HEK293T (cell line): ENCODE measurements around the gene TMBIM6.

Experiments
- CTCF ChIA-PET: fragments of 350-600 bp; formaldehyde crosslinking; extraction: SDS; loops from one replicate; lab custom pipeline; 2021; ENCODE audit warnings: antibody characterized with exemption, inconsistent platforms; lab: Yijun Ruan, JAX
- POLR2A ChIA-PET: fragments of 350-600 bp; formaldehyde crosslinking; extraction: SDS; loops from one replicate; lab custom pipeline; 2020; ENCODE audit warnings: antibody characterized with exemption, inconsistent platforms; lab: Yijun Ruan, JAX
- DNase-seq: peaks from one replicate; pipeline ENCODE4 v3.0.0; 2012; ENCODE audit warnings: mixed read lengths; ENCODE audit errors: extremely low spot score
- ARNT ChIP-seq: fragments of 450-650 bp; IDR thresholded peaks from 2 replicates; pipeline ENCODE4 v1.6.1; 2017; ENCODE audit warnings: mild to moderate bottlenecking
- BHLHE40 ChIP-seq: fragments of 450-650 bp; IDR thresholded peaks from 2 replicates; pipeline ENCODE4 v1.6.1; 2016; ENCODE audit warnings: mild to moderate bottlenecking, moderate library complexity, borderline replicate concordance
- CTBP1 ChIP-seq: fragments of 450-650 bp; IDR thresholded peaks from 2 replicates; pipeline ENCODE4 v1.6.1; 2016; ENCODE audit warnings: borderline replicate concordance
- ELF4 ChIP-seq: fragments of 450-650 bp; IDR thresholded peaks from 2 replicates; pipeline ENCODE4 v1.6.1; 2017; ENCODE audit warnings: antibody characterized with exemption
- FOXA1 ChIP-seq: fragments of 450-650 bp; IDR thresholded peaks from 2 replicates; pipeline ENCODE4 v1.6.1; 2016; ENCODE audit warnings: mild to moderate bottlenecking
- FOXK2 ChIP-seq: fragments of 450-650 bp; IDR thresholded peaks from 2 replicates; pipeline ENCODE4 v1.6.1; 2016; ENCODE audit warnings: mild to moderate bottlenecking
- FOXM1 ChIP-seq: fragments of 450-650 bp; IDR thresholded peaks from 2 replicates; pipeline ENCODE4 v1.6.1; 2017; ENCODE audit warnings: mild to moderate bottlenecking, borderline replicate concordance
- HDGF ChIP-seq: fragments of 450-650 bp; IDR thresholded peaks from 2 replicates; pipeline ENCODE4 v1.6.1; 2017; ENCODE audit warnings: antibody characterized with exemption, borderline replicate concordance
- L3MBTL2 ChIP-seq: fragments of 450-650 bp; conservative IDR thresholded peaks from 2 replicates; pipeline ENCODE4 v1.6.1; 2016; ENCODE audit warnings: mild to moderate bottlenecking
- LEF1 ChIP-seq: fragments of 450-650 bp; IDR thresholded peaks from 2 replicates; pipeline ENCODE4 v1.6.1; 2017; ENCODE audit warnings: mild to moderate bottlenecking, borderline replicate concordance
- NFRKB ChIP-seq: fragments of 450-650 bp; IDR thresholded peaks from 2 replicates; pipeline ENCODE4 v1.6.1; 2016; ENCODE audit warnings: mild to moderate bottlenecking, moderate library complexity
- PKNOX1 ChIP-seq: fragments of 450-650 bp; IDR thresholded peaks from 2 replicates; pipeline ENCODE4 v1.6.1; 2016
- SP1 ChIP-seq: fragments of 450-650 bp; IDR thresholded peaks from 2 replicates; pipeline ENCODE4 v1.6.1; 2017
- SUZ12 ChIP-seq: fragments of 450-650 bp; IDR thresholded peaks from 2 replicates; pipeline ENCODE4 v1.6.1; 2016; ENCODE audit warnings: mild to moderate bottlenecking
- TARDBP ChIP-seq: fragments of 450-650 bp; IDR thresholded peaks from 2 replicates; pipeline ENCODE4 v1.6.1; 2016
- ZNF384 ChIP-seq: fragments of 450-650 bp; IDR thresholded peaks from 2 replicates; pipeline ENCODE4 v1.6.1; 2016

The TMBIM6 gene

GRCh38 chr12:49807991-49808580 is 66.7 kb downstream of the TMBIM6 start:
- TF ChIP-seq PKNOX1 (no peak), L3MBTL2 (no peak), TARDBP (no peak), SP1 (no peak), HDGF (no peak), FOXK2 (no peak), ARNT (no peak), BHLHE40 (no peak), FOXM1 (no peak), CTBP1 (no peak), LEF1 (no peak), SUZ12 (no peak), NFRKB (no peak), FOXA1 (no peak), ELF4 (no peak)
- no peak for DNase-seq
- ChIA-PET CTCF (interaction anchor here (0.7 kb wide), 1 partner anchor 172 kb away, joined by 3 read pairs; no protein-coding TSS in a partner anchor), POLR2A (interaction anchor here (1.1 kb wide), 1 partner anchor 67 kb away, joined by 3 read pairs; the partner anchor contains the start of gene TMBIM6)

GRCh38 chr12:49808686-49809380 is 67.5 kb downstream of the TMBIM6 start:
- no peak for DNase-seq
- ChIA-PET POLR2A (interaction anchor here (1.1 kb wide), 1 partner anchor 68 kb away, joined by 3 read pairs; the partner anchor contains the start of gene TMBIM6), CTCF (interaction anchor here (0.7 kb wide), 1 partner anchor 173 kb away, joined by 3 read pairs; no protein-coding TSS in a partner anchor)
- TF ChIP-seq NFRKB (no peak), L3MBTL2 (no peak), LEF1 (no peak), TARDBP (no peak)

- ChIA-PET POLR2A (no interaction called here), CTCF (no interaction called here)
- DNase-seq, result no peak
- TF ChIP-seq ELF4 (no peak), FOXK2 (no peak), L3MBTL2 (no peak), PKNOX1 (no peak), TARDBP (no peak), HDGF (no peak), SUZ12 (no peak), ZNF384 (no peak), FOXA1 (no peak), BHLHE40 (no peak), CTBP1 (no peak), LEF1 (no peak), ARNT (no peak)
Observed at GRCh38 chr12:49809381-49809905, 68.1 kb downstream of the TMBIM6 start.

- no peak for DNase-seq
- CTCF ChIA-PET, result no interaction called here
Observed at GRCh38 chr12:49809906-49810389, 68.6 kb downstream of the TMBIM6 start.

GRCh38 chr12:49811136-49811535 is 69.8 kb downstream of the TMBIM6 start:
- TF ChIP-seq SP1, result no peak
- TF ChIP-seq FOXK2, result no peak
- no peak for TF ChIP-seq NFRKB
- TF ChIP-seq ARNT, result no peak
- TF ChIP-seq CTBP1, result no peak
- no peak for TF ChIP-seq PKNOX1
- no peak for TF ChIP-seq BHLHE40
- TF ChIP-seq ZNF384, result no peak
- no peak for TF ChIP-seq LEF1
- TF ChIP-seq ELF4, result no peak
- DNase-seq, result no peak
- CTCF ChIA-PET, result no interaction called here
- POLR2A ChIA-PET, result interaction anchor here (1.0 to 1.2 kb wide), 2 partner anchors 17 to 33 kb away, joined by 3 to 4 read pairs; partner anchors contain the start of genes BCDIN3D and NCKAP5L

More at GRCh38 chr12:49809906-49810389, 68.6 kb downstream of the TMBIM6 start:
- POLR2A ChIA-PET, result interaction anchor here (1.0 kb wide), 1 partner anchor 18 kb away, joined by 4 read pairs; the partner anchor contains the start of gene NCKAP5L
- TF ChIP-seq FOXK2 (no peak), ARNT (no peak), FOXM1 (no peak), HDGF (no peak), SUZ12 (no peak), FOXA1 (no peak), BHLHE40 (no peak), CTBP1 (no peak), TARDBP (no peak), L3MBTL2 (no peak), PKNOX1 (no peak), ELF4 (no peak), SP1 (no peak), ZNF384 (no peak), NFRKB (no peak), LEF1 (no peak)
